Activated CD4-positive, alpha-beta T cell treated with anti-CD3 and anti-CD28 coated beads for 36 hours (primary cell): ENCODE results near the gene PTPRT. TPM values are rescaled to one million over a fixed set of nuclear protein-coding genes. Genes with fewer than 3 reads are reported as not detected.

Source experiments
- ATAC-seq: fragments of 200-7000 bp; cut with Tn5 transposase; one replicate; pipeline ENCODE4 v1.10.0; 2021; ENCODE audit warnings: mild to moderate bottlenecking, moderate library complexity
- CTCF ChIA-PET: fragments of 350-600 bp; sonication (Branson Sonifier 250); formaldehyde crosslinking; loops from one replicate; lab custom pipeline; 2021; ENCODE audit warnings: antibody characterized with exemption; lab: Charles Lee
- POLR2A ChIA-PET: fragments of 350-600 bp; sonication (Branson Sonifier 250); formaldehyde crosslinking; loops from one replicate; lab custom pipeline; 2021; ENCODE audit warnings: antibody characterized with exemption, inconsistent platforms; lab: Charles Lee
- DNase-seq: peaks from one replicate; pipeline ENCODE4 v3.0.0-alpha.2; 2020
- H3K27ac Mint-ChIP-seq: one replicate; pipeline ENCODE4 v1.8.0; 2021; ENCODE audit warnings: mixed read lengths
- H3K27me3 Mint-ChIP-seq: one replicate; pipeline ENCODE4 v1.8.0; 2021; ENCODE audit warnings: mixed read lengths
- H3K36me3 Mint-ChIP-seq: one replicate; pipeline ENCODE4 v1.8.0; 2021; ENCODE audit warnings: low read depth, mixed read lengths
- H3K4me1 Mint-ChIP-seq: one replicate; pipeline ENCODE4 v1.8.0; 2021; ENCODE audit warnings: mixed read lengths
- H3K4me3 Mint-ChIP-seq: one replicate; pipeline ENCODE4 v1.8.0; 2021; ENCODE audit warnings: mild to moderate bottlenecking, moderate library complexity, mixed read lengths
- H3K9me3 Mint-ChIP-seq: one replicate; pipeline ENCODE4 v1.8.0; 2021; ENCODE audit warnings: low read depth, mixed read lengths
- intact Hi-C, 2 experiments: fragments of 100-400 bp; cut with DNase I in 1 of 2; cut with micrococcal nuclease in 1 of 2; formaldehyde crosslinking; loops; one replicate each; pipeline versions ENCODE4 v1.14.2 to v1.15.1; 2022 to 2024; cut with DNase I, micrococcal nuclease
- total RNA-seq, 2 experiments: library from RNA; stranded (reverse); gene quantifications; one replicate each; pipeline ENCODE4 v1.2.3, GENCODE V29; 2021

The PTPRT gene
- total RNA-seq, 2 experiments from 2014 or later: not detected

DNA sequence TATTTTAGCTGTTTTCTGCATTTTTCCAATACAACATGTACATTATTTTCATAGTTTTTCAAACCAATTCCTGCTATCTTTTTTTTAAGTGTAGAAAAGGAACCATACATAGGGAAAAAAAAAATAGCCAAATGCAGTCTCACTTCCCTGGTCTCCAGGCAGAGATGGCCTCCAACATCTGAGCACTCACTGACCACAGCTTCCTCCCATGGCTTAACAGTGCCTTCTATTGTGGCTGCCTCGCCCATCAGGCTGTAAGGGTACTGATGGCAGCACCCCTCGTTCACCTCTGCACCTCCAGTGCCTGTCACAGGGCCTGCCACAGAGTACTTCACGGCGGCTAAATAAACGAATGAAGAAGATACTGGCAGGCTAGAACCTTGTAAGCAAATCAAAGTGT lies 591.1 kb downstream of the PTPRT start:
- no peak overlapping the region for H3K27ac Mint-ChIP-seq
- POLR2A ChIA-PET: no interaction called here

GRCh38 chr20:42595625-42596024 lies 594.1 kb downstream of the PTPRT start:
- ATAC-seq (no peak), DNase-seq (no peak)
- intact Hi-C loops: no loop called here
- Mint-ChIP-seq H3K36me3 (no peaks in the 10 kb centered on the region), H3K4me1 (no peaks in the 10 kb centered on the region), H3K27ac (no peak overlapping the region), H3K4me3 (no peak overlapping the region), H3K27me3 (no peaks in the 10 kb centered on the region), H3K9me3 (no peaks in the 10 kb centered on the region)
- CTCF ChIA-PET: no interaction called here
- POLR2A ChIA-PET: no interaction called here

More for the DNA sequence above, 591.1 kb downstream of the PTPRT start:
- no peak for ATAC-seq
- CTCF ChIA-PET: interaction anchor here (0.7 kb wide), 1 partner anchor 206 kb away, joined by 5 read pairs; no protein-coding TSS in a partner anchor
- Mint-ChIP-seq H3K27me3 (no peaks in the 10 kb centered on the region), H3K4me1 (no peaks in the 10 kb centered on the region), H3K4me3 (no peak overlapping the region), H3K9me3 (no peaks in the 10 kb centered on the region), H3K36me3 (no peaks in the 10 kb centered on the region)
- intact Hi-C loops: no loop called here
- DNase-seq: no peak

DNA sequence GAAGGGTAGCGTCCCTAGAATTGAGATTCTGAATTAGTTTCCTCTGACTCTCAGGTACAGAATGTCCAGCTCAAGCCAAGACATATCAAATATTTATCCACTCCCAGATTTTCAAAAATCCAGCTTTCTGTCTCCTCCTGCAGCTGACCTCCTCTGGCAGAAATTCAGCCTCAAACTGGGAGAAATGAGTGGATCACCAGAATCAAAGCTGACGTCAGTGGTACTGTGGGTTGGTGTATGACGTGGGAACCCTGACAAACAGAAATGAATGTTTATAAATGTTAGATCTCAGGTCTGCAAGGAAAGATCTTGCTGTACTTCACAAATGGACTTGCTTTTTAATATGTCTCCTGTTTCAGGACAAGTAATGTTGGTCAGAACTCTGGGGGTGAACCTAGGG lies 595.0 kb downstream of the PTPRT start:
- no peak for DNase-seq
- Mint-ChIP-seq H3K27me3 (no peaks in the 10 kb centered on the region), H3K36me3 (no peaks in the 10 kb centered on the region), H3K4me3 (no peak overlapping the region), H3K27ac (no peak overlapping the region), H3K4me1 (no peaks in the 10 kb centered on the region), H3K9me3 (peaks cover 2% of the 10 kb centered on the region)
- ATAC-seq: no peak
- intact Hi-C loops: no loop called here
- CTCF ChIA-PET: no interaction called here
- POLR2A ChIA-PET: no interaction called here

- CTCF ChIA-PET: no interaction called here
- ATAC-seq: no peak
- Mint-ChIP-seq H3K36me3 (no peaks in the 10 kb centered on the region), H3K9me3 (peaks cover 2% of the 10 kb centered on the region), H3K27ac (no peak overlapping the region), H3K4me1 (no peaks in the 10 kb centered on the region), H3K4me3 (no peak overlapping the region), H3K27me3 (no peaks in the 10 kb centered on the region)
- DNase-seq: no peak
- intact Hi-C loops: no loop called here
- POLR2A ChIA-PET: interaction anchor here (0.5 kb wide), 1 partner anchor 242 kb away, joined by 4 read pairs; no protein-coding TSS in a partner anchor
These were observed 595.7 kb downstream of the PTPRT start for GRCh38 chr20:42594011-42594410.

DNA sequence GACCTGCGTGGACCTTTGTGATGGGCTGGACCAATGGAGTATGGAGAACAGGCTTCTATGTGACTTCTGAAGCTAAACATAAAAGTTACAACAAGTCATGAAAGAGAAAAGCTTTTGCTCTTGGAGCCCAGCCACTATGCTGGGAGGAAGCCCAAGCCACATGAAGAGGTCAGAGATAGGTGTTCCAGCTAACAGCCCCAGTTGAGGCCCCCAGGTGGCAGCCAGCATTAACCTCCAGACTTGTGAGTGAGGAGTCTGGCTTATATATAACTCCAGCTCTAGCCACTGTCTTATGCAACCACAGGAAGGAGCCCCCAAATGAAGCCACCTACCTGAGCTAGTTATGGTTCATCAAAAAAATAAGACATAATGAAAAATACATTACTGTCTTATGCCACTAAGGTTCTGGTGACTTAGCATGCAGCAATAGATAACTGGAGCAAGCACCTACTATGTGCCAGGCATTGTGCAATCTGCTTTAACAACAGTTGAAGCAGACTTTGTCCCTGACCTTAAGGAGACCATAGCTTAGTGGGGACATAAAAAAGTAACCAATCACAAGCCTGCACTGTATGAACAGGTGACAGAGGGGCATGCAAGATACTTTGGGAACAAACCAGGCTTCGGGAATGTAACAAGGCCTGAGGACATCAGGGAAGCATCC lies 599.6 kb downstream of the PTPRT start:
- Mint-ChIP-seq H3K9me3 (peaks cover 2% of the 10 kb centered on the region), H3K27ac (no peak overlapping the region), H3K27me3 (no peaks in the 10 kb centered on the region), H3K36me3 (no peaks in the 10 kb centered on the region), H3K4me3 (no peak overlapping the region), H3K4me1 (no peaks in the 10 kb centered on the region)
- no peak for ATAC-seq
- POLR2A ChIA-PET: no interaction called here
- DNase-seq: no peak
- CTCF ChIA-PET: no interaction called here
- intact Hi-C loops: no loop called here

- POLR2A ChIA-PET: no interaction called here
- no peaks in the 10 kb centered on the region for H3K4me1 Mint-ChIP-seq
- CTCF ChIA-PET: interaction anchor here (0.6 kb wide), 1 partner anchor 19 kb away, joined by 3 read pairs; no protein-coding TSS in a partner anchor
- peaks cover 2% of the 10 kb centered on the region for H3K9me3 Mint-ChIP-seq
- H3K36me3 Mint-ChIP-seq: no peaks in the 10 kb centered on the region
- intact Hi-C loops: no loop called here
- H3K27me3 Mint-ChIP-seq: no peaks in the 10 kb centered on the region
- no peak for ATAC-seq
- DNase-seq: no peak
- no peak overlapping the region for H3K4me3 Mint-ChIP-seq
- H3K27ac Mint-ChIP-seq: no peak overlapping the region
These were observed 600.9 kb downstream of the PTPRT start for GRCh38 chr20:42588847-42589246.

GRCh38 chr20:42587427-42587826 lies 602.3 kb downstream of the PTPRT start:
- intact Hi-C loops: no loop called here
- POLR2A ChIA-PET: no interaction called here
- CTCF ChIA-PET: interaction anchor here (1.0 kb wide), 1 partner anchor 104 kb away, joined by 3 read pairs; no protein-coding TSS in a partner anchor
- DNase-seq: no peak
- no peaks in the 10 kb centered on the region for H3K4me1 Mint-ChIP-seq
- no peak overlapping the region for H3K27ac Mint-ChIP-seq
- no peaks in the 10 kb centered on the region for H3K36me3 Mint-ChIP-seq
- no peak overlapping the region for H3K4me3 Mint-ChIP-seq
- peaks cover 2% of the 10 kb centered on the region for H3K9me3 Mint-ChIP-seq
- no peaks in the 10 kb centered on the region for H3K27me3 Mint-ChIP-seq
- no peak for ATAC-seq

- H3K36me3 Mint-ChIP-seq: no peaks in the 10 kb centered on the region
- ATAC-seq (no peak), DNase-seq (no peak)
- no peaks in the 10 kb centered on the region for H3K27me3 Mint-ChIP-seq
- H3K4me1 Mint-ChIP-seq: no peaks in the 10 kb centered on the region
- ChIA-PET POLR2A (no interaction called here), CTCF (no interaction called here)
- intact Hi-C loops: no loop called here
- no peak overlapping the region for H3K4me3 Mint-ChIP-seq
- H3K9me3 Mint-ChIP-seq: peaks cover 7% of the 10 kb centered on the region
- no peak overlapping the region for H3K27ac Mint-ChIP-seq
These were observed 608.4 kb downstream of the PTPRT start for GRCh38 chr20:42581311-42581710.

- H3K27me3 Mint-ChIP-seq: no peaks in the 10 kb centered on the region
These were observed 613.5 kb downstream of the PTPRT start for GRCh38 chr20:42576167-42576566.

GRCh38 chr20:42572320-42573016 lies 617.2 kb downstream of the PTPRT start:
- no peak for DNase-seq
- no peak overlapping the region for H3K27ac Mint-ChIP-seq
- intact Hi-C loops: no loop called here
- H3K36me3 Mint-ChIP-seq: no peaks in the 10 kb centered on the region
- ATAC-seq: no peak
- H3K9me3 Mint-ChIP-seq: peaks cover 12% of the 10 kb centered on the region
- ChIA-PET POLR2A (no interaction called here), CTCF (no interaction called here)
- H3K4me3 Mint-ChIP-seq: no peak overlapping the region
- H3K27me3 Mint-ChIP-seq: no peaks in the 10 kb centered on the region
- H3K4me1 Mint-ChIP-seq: no peaks in the 10 kb centered on the region

More at GRCh38 chr20:42576167-42576566, 613.5 kb downstream of the PTPRT start:
- DNase-seq (no peak), ATAC-seq (no peak)
- intact Hi-C loops: no loop called here
- no peaks in the 10 kb centered on the region for H3K4me1 Mint-ChIP-seq
- ChIA-PET CTCF (no interaction called here), POLR2A (no interaction called here)
- no peak overlapping the region for H3K4me3 Mint-ChIP-seq
- H3K36me3 Mint-ChIP-seq: no peaks in the 10 kb centered on the region
- H3K27ac Mint-ChIP-seq: no peak overlapping the region
- peaks cover 12% of the 10 kb centered on the region for H3K9me3 Mint-ChIP-seq

DNA sequence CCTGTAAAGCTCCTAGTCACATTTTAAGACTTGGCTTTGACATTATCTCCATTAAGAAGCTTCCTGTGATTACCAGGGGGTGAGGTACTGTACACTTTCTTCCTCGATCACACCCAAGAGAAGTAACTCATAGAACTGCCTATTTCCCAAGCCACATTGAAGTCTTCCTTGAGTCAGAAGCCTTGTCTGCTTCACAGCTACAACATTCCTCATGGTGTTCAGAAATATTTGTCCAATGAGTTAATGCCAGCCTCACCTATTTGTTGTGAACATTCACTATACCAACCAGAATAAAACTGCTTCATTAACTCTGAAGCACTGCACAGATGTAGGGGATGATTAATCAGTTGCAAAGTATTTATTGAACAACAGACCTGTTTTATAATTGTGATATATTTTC lies 622.3 kb downstream of the PTPRT start:
- intact Hi-C loops: no loop called here
- POLR2A ChIA-PET: no interaction called here
- Mint-ChIP-seq H3K36me3 (no peaks in the 10 kb centered on the region), H3K27ac (no peak overlapping the region), H3K4me3 (no peak overlapping the region), H3K9me3 (peaks cover 11% of the 10 kb centered on the region), H3K27me3 (no peaks in the 10 kb centered on the region), H3K4me1 (no peaks in the 10 kb centered on the region)
- CTCF ChIA-PET: interaction anchor here (0.6 kb wide), 1 partner anchor 808 kb away, joined by 6 read pairs; no protein-coding TSS in a partner anchor
- DNase-seq: no peak
- no peak for ATAC-seq
